A549 treated with Hydrocortisone at 1 μM for 4 hours (cell line): ENCODE results near the gene ZNF66. TPM values are rescaled to one million over a fixed set of nuclear protein-coding genes. Genes with fewer than 3 reads are reported as not detected.

Experiments used
- total RNA-seq: library from RNA; stranded (reverse); fragments of 200-300 nt; extraction: Qiagen RNA extraction; gene quantifications from 5 replicates; pipeline ENCODE4 v1.2.3, GENCODE V29; 2022

The ZNF66 gene
- total RNA-seq, result not detected in 5 replicates

GRCh38 chr19:20776083-20777076 is at the start of gene ZNF66:
TSS of gene ZNF66 (plus strand) at chr19:20776304. CDS start at chr19:20776448, 144 bp downstream.

Other genes with a start within 250 kb of the ZNF66 start
- gene ZNF737, start 210.5 kb upstream of the ZNF66 start, total RNA-seq, result 0.08 to 0.12 TPM in 2 of 5 replicates, not detected in the others
- gene ZNF626, start 114.7 kb upstream of the ZNF66 start, total RNA-seq, result not detected in 5 replicates
- gene ZNF85, start 146.9 kb downstream of the ZNF66 start, total RNA-seq, result 0.07 to 0.32 TPM (median 0.16 TPM) in 4 of 5 replicates, not detected in the other
- 1.5 to 2.9 TPM (median 1.7 TPM) in 5 replicates for gene ZNF430, start 244.4 kb downstream of the ZNF66 start, total RNA-seq